GM18505 (cell line): Measurements from ENCODE around the gene CBARP.

Source experiments
- ATAC-seq: cut with Tn5 transposase; IDR thresholded peaks from one replicate; pipeline ENCODE4 v1.9.1; 2021; ENCODE audit not compliant: unreplicated experiment
- POLR2A ChIP-seq: IDR thresholded peaks from 4 replicates; pipeline ENCODE4 v1.6.1; 2011; ENCODE audit warnings: borderline replicate concordance; ENCODE audit not compliant: insufficient read depth, insufficient read length; ENCODE audit errors: extremely low read depth

Gene CBARP

DNA sequence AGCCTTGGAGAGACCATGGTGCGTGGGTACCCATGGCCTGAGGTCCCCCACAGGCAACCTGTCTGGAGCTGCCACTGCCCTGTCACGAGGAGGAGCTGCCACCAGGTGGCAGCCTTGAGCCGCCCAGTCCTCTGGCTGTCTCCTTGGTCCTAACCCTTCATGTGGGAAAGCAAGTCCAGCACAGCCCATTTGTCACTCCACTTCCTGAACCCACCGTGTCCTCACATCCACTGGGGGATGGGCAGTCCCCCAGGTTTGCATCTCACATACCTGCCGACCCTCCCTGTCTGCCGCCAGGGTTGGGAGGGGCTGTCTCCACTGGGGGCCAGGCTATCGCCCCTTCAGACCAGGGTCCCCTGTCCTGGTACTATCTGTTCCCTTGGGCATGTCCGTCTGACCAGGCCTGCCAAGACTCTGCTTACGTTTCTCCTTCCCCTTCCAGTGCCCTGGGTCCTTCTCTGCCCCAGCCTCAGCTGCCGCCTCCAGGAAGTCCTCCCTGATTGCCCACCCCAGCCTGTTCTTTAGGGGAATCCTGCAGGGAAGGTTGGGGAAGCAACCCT is 42.1 kb upstream of the CBARP start:
- ATAC-seq: no peak
- no peak for TF ChIP-seq POLR2A

DNA sequence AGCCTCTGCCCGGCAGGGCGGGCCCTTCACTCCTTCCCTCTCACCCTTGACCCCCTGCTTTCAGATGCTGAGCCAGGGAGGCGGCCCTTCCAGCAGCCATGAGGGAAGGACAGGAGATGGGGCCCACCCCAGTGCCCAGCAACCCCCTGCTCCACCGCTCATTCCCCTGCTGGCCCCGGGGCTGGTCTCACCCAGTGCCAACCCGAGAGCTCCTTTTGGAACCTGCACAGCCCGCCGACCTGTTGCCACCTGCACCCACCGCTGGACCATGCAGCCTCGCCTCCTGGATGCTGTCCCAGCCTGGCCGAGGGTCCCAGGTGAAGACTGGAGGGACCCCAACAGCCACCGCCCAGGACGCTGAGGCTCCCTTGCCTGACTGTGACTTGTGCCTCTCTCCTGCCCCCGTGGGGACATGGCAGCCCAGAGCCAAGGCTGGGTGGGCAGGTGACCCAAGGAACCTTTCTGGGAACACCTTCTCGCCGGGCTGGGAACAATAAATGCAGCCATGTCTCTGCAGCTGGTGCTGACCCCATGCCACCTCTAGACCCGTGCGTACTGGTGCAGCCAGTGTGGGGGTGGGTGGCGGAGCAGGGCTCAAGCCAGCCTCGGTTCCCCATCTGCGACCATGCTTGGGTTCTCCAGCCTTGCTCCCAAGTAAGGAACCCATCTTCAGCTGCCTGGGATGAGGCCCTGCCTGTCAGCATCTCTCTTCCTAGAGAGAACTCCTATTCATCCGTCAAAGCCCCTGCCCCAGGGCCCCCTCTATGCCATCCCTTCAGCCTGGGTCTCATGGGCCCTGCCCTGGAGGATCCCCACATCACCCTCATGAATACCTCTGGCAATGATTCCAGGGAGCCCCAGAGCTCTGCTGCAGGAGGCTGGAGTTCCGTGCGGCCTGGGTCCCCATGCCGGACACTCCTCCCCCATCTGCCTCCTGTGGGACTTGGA is 41.2 kb upstream of the CBARP start:
- no peak for TF ChIP-seq POLR2A
- no peak for ATAC-seq

DNA sequence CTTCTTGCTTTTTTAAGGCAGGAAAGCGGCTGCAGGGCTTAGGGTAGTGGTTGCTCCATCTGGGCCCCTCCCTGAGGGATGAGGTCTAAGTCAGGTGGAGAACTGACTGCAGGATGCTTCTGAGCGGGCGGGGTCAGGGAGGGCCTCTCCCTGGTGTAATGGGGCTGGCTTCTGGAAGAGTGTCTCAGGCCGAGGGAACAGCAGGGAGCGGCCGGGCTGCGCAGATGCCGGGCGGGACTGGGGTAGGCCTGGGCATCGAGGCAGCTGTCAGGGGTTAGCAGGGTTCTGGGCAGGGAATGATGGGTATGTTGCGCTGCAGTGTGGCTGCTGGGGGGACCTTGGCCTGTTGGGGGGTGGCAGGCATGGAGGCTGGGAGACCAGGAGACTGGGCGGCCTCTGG is 40.3 kb upstream of the CBARP start:
- ATAC-seq: no peak
- TF ChIP-seq POLR2A: no peak

DNA sequence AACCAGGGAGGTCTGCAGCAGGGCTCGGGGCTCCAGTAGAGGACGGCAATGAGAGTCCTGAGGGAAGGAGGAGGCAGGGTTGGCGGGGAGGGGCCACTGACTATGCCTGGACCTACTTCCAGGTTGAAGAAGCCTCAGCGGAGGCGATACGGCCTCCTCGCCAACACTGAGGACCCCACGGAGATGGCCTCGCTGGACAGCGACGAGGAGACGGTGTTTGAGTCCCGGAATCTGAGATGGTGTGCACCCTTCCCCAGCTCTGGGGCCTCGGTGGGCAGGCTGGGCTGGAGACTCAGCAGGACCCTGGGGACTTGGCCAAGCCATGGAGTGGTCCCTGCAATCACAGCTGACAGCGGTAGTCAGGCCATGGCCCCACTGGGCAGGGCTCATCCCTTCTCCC is 39.3 kb upstream of the CBARP start:
- TF ChIP-seq POLR2A: no peak

DNA sequence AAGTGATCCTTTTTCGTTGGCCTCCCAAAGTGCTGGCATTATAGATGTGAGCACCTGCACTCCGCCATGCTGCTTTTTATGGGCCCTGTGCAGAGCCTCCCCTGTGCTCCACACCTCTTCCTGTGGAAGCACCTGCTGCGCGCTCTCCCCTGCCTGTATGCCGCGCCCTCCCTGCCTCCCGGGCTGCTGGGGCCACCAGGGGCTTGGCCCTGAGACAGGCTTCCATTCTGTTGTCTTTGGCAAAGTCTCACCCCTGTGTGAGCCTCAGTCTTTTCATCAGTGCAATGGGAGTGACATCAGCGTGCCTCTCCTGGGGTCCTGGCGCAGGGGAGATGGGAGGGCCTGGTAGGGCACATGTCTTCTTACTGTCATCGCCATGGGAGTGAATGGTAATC is 38.8 kb upstream of the CBARP start:
- TF ChIP-seq POLR2A: no peak
- ATAC-seq: no peak

More for the DNA sequence above, 39.3 kb upstream of the CBARP start:
- ATAC-seq: no peak

DNA sequence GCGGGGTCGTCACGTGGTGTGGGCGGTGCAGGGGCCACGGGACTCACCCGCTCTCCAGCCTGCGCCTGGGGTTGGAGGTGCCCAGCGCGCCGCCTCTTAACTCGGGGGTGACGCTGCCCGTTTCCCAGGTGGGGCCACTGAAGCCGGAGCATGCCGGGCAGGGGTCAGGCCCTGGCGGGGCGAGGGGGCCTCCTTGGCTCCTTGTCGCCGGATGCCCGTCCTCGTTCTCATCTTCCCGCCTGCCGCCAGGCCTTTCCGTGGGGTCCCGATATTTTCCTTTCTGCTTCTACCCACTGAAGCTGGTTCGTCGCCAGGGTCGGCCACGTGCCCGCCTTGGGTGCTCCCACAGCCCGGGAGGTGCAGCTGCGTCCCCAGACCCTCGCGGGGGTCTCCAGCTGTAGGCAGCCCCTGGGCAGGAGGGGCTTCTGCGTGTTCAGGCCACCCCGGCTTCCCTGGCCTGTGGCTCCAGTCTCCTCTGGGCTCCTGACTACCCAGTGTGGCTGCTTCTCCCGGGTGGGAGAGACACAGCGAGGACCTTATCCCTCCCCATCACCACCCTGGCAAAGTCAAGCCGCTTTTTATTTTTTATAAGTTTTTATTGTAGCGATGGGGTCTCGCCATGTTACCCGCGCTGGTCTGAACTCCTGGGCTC is 38.3 kb upstream of the CBARP start:
- no peak for ATAC-seq
- no peak for TF ChIP-seq POLR2A

DNA sequence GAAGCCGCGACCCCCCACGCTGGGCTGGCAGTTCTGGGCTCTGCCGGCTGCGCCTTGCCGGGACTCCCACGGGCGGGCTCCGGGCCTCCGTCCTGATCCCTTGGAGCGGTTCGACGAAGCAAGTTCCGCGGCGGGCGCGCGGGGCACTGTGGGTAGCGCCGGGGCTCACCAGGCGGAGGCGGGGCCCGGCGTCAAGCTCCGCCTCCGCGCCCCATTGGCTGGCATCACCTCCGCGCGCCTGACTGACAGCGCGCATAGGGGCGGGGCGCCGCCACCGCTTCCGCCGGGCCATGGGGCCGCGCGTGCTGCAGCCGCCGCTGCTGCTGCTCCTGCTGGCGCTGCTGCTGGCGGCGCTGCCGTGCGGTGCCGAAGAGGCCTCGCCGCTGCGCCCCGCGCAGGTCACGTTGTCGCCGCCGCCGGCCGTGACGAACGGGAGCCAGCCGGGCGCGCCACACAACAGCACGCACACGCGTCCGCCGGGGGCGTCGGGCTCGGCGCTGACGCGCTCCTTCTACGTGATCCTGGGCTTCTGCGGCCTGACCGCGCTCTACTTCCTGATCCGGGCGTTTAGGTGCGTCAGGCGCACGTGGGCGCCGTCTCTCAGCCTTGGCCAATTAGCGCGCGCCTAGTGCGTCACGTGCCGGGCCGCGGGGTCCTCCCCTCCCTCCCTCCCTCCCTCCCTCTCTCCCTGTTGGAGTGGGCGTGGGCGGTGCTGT is 37.6 kb upstream of the CBARP start, which contains the start of gene FAM174C:
Gene FAM174C (plus strand): TSS at position 271 of the 716 bp plus-strand sequence. CDS start 20 bp downstream, at position 291.
- peak; percentile 89 for TF ChIP-seq POLR2A
- ATAC-seq: peak; percentile 63

DNA sequence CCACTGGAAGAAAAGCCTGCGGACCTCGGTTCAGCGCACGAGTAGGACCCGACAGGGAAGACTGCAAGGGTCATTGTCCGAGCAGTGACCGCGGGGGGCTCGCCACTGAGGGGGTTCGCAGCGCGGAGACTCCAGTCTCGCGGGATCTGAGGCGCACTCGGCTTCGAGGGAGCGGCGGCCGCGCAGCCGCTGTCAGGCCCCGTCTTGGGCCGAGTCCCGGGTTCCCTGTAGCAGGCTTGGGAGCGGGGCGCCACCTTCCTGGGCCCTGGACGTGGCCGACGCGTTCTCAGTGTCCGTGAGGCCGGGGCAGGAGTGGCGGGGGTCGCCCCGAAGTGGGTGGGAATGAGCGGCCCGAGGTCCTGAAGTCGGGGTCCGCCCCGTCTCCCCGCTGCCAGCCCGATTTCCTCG is 37.1 kb upstream of the CBARP start:
- TF ChIP-seq POLR2A: no peak
- no peak for ATAC-seq

DNA sequence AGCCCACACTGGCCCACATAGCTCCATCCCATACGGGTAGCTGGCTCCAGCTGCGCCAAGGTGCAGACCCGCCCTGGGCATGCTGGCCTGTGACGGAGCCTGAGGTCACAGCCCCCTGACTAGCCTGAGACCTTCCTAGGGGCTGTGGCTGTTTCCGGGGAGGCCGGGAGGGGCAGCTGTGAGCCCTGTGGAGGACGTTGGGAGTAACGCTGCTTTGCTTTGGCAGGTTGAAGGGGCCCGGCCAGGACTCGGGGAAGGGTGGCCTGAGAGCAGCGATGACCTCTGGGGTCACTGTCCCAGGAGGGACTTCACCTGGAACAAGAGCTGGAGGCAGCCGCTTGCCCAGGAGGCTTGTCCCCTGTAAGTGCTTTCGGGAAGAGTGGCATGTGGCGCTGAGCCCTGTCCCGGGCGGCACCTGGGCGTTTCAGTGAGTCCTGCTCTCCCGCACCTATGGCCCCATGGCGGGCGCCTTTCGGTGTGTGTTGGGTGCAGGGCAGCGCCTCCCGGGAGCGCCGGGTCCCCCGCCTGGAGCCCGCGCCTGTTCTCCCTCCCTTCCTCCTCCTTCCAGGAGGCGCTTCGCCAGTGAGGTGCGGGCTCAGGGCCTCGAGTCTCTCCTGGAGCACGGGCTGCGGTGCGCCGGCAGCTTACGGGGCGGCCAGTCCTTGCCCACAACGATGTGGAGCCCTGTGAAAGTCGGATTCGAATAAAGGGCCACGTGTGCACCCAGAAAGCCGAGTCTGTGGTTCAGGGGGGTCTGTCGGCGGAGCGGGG is 36.5 kb upstream of the CBARP start:
- TF ChIP-seq POLR2A: peak; percentile 13
- ATAC-seq: no peak

DNA sequence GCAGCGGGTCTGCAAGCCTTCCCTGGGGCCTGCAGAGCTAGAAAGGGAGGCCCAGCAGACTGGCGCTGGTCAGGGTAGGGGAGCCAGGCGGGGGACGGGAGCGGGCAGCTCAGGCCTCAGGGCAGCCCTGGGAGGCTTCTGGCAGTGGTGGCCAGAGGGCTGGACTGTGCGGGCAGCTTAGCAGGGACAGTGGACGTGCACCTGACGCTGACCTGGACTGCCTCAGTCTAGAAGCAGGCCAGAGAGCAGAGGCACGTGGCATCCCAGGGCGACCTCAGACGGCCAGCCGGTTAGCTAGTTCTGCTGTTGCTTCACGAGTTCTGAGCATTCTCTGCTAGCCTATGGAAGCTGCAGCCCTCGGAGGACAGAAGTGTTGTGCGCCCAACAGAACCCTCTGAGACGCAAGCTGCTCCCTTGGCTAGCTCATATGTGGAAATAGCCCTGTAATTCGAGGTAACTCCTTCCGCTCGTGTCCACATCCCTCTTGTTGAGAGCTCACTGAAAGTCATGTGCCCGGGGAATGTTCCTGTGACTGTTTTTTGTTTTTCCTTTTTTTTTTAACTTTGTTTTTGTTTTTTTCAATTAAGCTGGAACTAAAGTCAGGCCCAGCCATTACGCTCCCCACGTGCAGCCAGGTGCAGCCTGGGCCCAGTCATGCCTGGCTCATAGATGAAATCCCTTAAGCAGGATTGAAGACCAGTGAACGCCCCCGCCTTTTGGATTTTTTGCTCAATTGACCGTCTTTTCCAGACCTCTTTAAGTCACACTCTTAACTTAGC is 35.6 kb upstream of the CBARP start:
- no peak for ATAC-seq
- peak; percentile 43 for TF ChIP-seq POLR2A

DNA sequence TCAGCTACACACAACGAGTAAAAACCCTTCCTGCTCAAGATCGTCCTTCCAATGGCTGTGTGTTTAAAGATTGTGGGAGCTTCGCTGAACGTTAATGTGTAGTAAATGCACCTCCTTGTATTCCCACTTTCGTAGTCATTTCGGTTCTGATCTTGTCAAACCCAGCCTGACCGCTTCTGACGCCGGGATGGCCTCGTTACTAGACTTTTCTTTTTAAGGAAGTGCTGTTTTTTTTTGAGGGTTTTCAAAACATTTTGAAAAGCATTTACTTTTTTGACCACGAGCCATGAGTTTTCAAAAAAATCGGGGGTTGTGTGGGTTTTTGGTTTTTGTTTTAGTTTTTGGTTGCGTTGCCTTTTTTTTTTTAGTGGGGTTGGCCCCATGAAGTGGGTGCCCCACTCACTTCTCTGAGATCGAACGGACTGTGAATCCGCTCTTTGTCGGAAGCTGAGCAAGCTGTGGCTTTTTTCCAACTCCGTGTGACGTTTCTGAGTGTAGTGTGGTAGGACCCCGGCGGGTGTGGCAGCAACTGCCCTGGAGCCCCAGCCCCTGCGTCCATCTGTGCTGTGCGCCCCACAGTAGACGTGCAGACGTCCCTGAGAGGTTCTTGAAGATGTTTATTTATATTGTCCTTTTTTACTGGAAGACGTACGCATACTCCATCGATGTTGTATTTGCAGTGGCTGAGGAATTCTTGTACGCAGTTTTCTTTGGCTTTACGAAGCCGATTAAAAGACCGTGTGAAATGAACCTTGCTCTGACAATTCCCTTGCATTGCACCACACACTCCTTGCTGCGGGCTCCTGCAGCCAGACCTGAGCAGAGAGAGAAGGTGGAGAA is 34.8 kb upstream of the CBARP start:
- TF ChIP-seq POLR2A: no peak
- ATAC-seq: no peak

DNA sequence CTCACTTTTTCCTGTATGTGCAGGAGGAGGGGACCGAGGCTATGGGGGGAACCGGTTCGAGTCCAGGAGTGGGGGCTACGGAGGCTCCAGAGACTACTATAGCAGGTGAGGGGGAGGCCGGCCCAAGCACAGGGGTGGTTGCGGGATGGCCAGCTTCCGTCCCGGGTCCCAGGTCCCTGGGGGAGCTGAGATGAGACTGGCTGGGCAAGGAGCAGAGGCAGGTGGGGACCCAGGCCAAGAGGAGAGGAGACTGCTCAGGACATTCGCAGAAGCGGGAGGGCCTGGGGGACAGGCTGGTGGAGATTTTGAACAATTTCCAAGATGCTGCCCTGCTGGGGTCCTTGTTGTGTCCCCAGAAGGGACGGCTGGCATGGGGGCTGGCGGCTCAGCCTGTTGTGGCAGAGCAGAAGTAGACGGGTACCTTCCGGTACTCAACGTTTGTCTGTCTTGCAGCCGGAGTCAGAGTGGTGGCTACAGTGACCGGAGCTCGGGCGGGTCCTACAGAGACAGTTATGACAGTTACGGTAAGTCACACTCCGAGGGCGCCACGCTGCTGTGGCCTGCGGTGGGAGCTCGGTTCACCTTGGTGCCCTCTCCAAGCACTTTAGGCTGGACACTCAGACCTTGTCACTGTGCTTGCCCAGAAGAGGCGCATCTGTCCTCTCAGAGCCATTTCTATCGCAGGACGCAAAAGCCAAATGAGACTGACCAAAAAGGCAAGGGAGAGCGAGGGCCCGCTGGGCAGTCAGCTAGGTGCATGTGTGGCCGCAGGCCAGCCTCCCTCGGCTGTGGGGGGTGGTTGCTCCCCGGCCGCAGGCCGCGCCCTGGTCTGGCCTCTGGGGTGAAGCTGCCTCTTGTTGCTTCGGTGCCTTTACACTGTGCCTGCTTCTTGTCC is 34.0 kb upstream of the CBARP start:
- no peak for ATAC-seq
- no peak for TF ChIP-seq POLR2A
